Measurements from ENCODE around the gene OLFM1.

DNA sequence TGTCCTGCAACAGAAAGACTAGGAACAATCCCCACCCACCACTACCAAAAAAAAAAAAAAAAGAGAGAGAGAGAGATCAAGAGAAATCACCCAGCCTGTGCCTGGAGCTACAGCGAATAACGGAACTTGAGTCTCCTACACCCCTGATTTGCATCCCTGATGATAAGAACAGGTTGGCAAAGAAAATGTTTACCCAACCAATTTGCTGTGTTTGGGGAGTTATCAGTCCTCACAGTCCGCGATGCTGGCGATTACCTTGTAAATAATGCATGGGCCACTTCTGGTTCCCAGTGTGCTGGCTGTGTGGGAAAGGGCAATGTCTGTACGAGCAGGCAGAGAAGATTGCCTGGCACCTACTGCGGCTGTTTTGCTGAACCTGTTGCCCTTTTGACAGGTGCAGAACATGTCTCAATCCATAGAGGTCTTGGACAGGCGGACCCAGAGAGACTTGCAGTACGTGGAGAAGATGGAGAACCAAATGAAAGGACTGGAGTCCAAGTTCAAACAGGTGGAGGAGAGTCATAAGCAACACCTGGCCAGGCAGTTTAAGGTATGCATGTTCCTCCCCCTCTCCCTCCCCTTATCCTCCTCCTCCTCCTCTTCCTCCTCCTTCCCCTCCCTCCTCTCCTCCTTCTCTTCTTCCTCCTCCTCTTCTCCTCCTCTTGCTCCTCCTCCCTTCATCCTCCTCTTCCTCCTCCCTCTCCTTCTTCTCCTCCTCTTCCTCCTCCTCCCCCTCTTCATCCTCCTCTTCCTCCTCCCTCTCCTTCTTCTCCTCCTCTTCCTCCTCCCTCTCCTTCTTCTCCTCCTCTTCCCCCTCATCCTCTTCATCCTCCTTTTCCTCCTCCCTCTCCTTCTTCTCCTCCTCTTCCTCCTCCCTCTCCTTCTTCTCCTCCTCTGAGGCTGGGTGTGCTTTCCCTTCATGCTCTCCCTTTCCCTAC is 8.3 kb downstream of the OLFM1 start:
- TF ChIP-seq CTCF (IDR thresholded peaks at IDR 0.05) (no peak), POLR2A (IDR thresholded peaks at IDR 0.05) (no peak)

Measured in uterus (tissue), 2 donors.